Esophagus (tissue), 2 donors: ENCODE data around the gene ARHGAP24. TPM values are rescaled to one million over a fixed set of nuclear protein-coding genes. Genes with fewer than 3 reads are reported as not detected.

Experiments
- H3K27ac ChIP-seq, 2 donors: one replicate each; pipeline ENCODE4 v1.5.1; 2013; ENCODE audit warnings: low read depth in 2 of 2, mild to moderate bottlenecking in 2 of 2, inconsistent platforms in 1 of 2, low read length in 1 of 2, moderate library complexity in 1 of 2
- H3K27me3 ChIP-seq, 2 donors: one replicate each; pipeline ENCODE4 v1.6.1; 2013; ENCODE audit warnings: low read length in 2 of 2, control low read depth in 1 of 2, mild to moderate bottlenecking in 1 of 2; ENCODE audit not compliant: insufficient read depth in 2 of 2, control insufficient read depth in 1 of 2
- H3K36me3 ChIP-seq, 2 donors: one replicate each; pipeline ENCODE4 v1.6.1; 2013; ENCODE audit warnings: low read length in 1 of 2; ENCODE audit not compliant: control insufficient read depth in 2 of 2, insufficient read depth in 2 of 2
- H3K4me1 ChIP-seq, 2 donors: one replicate each; pipeline ENCODE4 v1.6.1; 2013; ENCODE audit warnings: low read length in 1 of 2; ENCODE audit not compliant: control insufficient read depth in 2 of 2, insufficient read depth in 2 of 2
- H3K4me3 ChIP-seq, 2 donors: one replicate each; pipeline ENCODE4 v1.5.1; 2013; ENCODE audit warnings: low read length in 2 of 2, mild to moderate bottlenecking in 2 of 2, low read depth in 1 of 2, moderate library complexity in 1 of 2
- H3K9me3 ChIP-seq, 2 donors: one replicate each; pipeline ENCODE4 v1.6.1; 2013; ENCODE audit warnings: mild to moderate bottlenecking in 2 of 2, low read depth in 1 of 2, low read length in 1 of 2, moderate library complexity in 1 of 2; ENCODE audit not compliant: control insufficient read depth in 2 of 2, insufficient read depth in 1 of 2
- WGBS, 2 donors: extraction: QIAGEN DNeasy Blood & Tissue Kit; methylation state at CpG; one replicate each; pipeline ENCODE4 v1.1.7; 2013; 5-methylcytosine and 5-hydroxymethylcytosine counted together
- polyA plus RNA-seq, 2 donors: library from polyadenylated mRNA; stranded (reverse); fragments of 200-250 nt; gene quantifications; one replicate each; pipeline ENCODE4 v1.2.3, GENCODE V29; 2013
- donor health status: healthy with polysubstance abuse.
- donor health status: Bipolar disorder and iron deficiency.

ARHGAP24 gene
- polyA plus RNA-seq, 2 donors: 2.0 to 2.8 TPM

DNA sequence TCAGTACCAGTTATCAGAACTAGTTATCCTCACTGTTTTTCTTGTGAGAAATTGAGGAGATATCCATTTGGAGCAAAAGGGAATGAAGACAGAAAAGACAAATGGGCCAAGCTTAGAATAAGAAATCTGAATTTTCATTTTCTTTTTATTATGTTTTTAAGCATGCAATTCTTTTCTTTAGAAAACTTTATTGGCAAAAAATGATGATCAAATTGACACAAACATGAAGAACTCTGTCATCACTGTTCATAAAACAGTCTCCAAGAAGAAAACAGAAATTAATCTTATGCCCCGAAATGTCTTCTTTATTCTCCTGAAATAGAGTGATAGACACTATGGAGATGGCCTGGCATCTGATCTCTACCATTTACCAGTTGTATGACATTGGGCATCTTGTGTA lies 139.0 kb downstream of the ARHGAP24 start:
- no peaks in the 10 kb centered on the region for H3K9me3 ChIP-seq
- H3K4me1 ChIP-seq: no peaks in the 10 kb centered on the region
- H3K4me3 ChIP-seq: no peak overlapping the region
- no peak overlapping the region for H3K27ac ChIP-seq
- WGBS, 2 donors: 88 to 94% methylated on average over 1 of the region's 1 CpG
- H3K27me3 ChIP-seq: no peaks in the 10 kb centered on the region
- H3K36me3 ChIP-seq: no peaks in the 10 kb centered on the region

GRCh38 chr4:85615952-85616351 lies 141.0 kb downstream of the ARHGAP24 start:
- Histone ChIP-seq H3K27ac (no peak overlapping the region), H3K36me3 (no peaks in the 10 kb centered on the region), H3K4me3 (no peak overlapping the region), H3K4me1 (no peaks in the 10 kb centered on the region), H3K27me3 (no peaks in the 10 kb centered on the region), H3K9me3 (no peaks in the 10 kb centered on the region)
- WGBS, 2 donors: 63 to 65% methylated on average over 2 of the region's 2 CpGs

DNA sequence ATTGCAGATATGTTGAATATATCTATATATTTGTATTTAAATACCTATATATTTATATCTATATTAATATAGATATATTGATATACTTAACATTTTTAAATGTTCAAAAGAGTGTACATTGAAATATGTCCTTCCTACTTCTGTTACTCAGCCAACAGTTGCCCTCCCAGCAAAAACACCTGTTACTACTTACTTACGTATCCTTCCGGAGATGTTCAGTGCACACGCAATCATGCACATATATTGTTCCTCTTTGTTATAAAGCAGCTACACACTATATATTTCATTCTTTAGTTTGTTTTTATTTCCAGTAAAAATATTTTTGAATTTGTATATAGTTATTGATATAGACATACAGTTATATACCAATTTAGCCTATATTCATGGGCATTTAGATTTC lies 142.3 kb downstream of the ARHGAP24 start:
- WGBS, 2 donors: 94 to 98% methylated on average over 3 of the region's 3 CpGs
- Histone ChIP-seq H3K36me3 (no peaks in the 10 kb centered on the region), H3K27me3 (no peaks in the 10 kb centered on the region), H3K4me1 (no peaks in the 10 kb centered on the region), H3K27ac (no peak overlapping the region), H3K4me3 (no peak overlapping the region), H3K9me3 (no peaks in the 10 kb centered on the region)

DNA sequence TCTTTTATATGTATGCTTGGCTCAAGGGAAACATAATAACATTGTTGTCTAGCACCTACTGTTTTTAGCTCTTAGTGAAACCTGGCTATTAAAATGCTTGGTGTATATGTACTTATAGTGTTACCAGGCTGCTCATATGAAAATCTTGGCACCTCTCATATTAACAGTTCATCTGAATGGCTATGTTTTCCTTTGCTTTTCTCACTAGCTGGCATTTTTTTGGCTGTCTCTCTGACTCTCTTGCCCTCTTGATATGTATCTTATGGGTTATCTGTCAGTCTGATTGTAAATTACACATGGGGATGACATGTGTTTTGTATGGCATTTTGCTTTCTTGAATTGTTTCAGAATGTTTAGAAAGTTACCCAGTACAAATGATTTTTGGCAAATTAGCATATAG lies 158.0 kb downstream of the ARHGAP24 start:
- no peaks in the 10 kb centered on the region for H3K4me1 ChIP-seq
- no peak overlapping the region for H3K4me3 ChIP-seq
- no peaks in the 10 kb centered on the region for H3K36me3 ChIP-seq
- peaks cover 0 to under 1% of the 10 kb centered on the region in 2 donors for H3K9me3 ChIP-seq
- no peaks in the 10 kb centered on the region for H3K27me3 ChIP-seq
- H3K27ac ChIP-seq: no peak overlapping the region

DNA sequence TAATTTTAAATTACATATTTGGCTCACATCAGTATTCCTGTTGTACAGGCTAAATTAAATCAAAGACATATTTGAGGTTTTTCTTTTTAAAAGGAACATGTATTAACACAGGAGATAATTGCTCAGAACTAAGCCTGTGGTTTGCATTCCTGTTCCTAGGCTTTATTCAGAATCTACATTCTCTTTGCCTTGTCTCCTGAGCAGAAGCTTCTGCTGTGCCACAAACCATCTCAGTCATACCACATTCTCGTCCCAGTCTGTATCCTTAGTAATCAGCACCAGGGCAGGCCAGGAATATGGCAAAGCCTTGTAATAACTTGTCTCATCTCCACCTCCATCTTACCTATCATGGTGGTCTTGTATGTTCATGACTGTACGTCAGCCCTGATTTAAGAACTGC lies 162.8 kb downstream of the ARHGAP24 start:
- Histone ChIP-seq H3K27ac (no peak overlapping the region), H3K9me3 (no peaks in the 10 kb centered on the region), H3K36me3 (no peaks in the 10 kb centered on the region), H3K4me1 (no peaks in the 10 kb centered on the region), H3K27me3 (no peaks in the 10 kb centered on the region), H3K4me3 (no peak overlapping the region)
- 69 to 76% methylated on average over 2 of the region's 2 CpGs for WGBS, 2 donors

DNA sequence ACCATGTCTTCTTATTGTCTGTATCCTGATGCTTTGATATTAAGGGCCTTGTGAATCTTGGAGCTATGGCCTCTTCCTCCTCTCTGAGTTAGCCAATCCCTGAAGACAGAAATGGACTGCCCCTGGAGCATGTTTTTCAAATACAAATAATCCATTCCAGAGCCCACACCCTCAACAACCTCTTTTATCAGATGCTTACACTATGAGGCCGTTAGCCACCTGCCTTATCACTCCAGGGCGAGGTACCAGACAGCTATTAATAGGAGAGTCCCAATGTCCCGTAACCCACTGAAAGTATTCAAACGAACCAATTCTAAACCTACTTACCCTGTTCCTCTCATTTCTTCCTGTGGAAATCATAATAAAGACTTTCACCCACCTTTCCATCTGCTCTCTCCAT lies 165.0 kb downstream of the ARHGAP24 start:
- no peak overlapping the region for H3K4me3 ChIP-seq
- H3K27me3 ChIP-seq: no peaks in the 10 kb centered on the region
- H3K27ac ChIP-seq: no peak overlapping the region
- H3K9me3 ChIP-seq: no peaks in the 10 kb centered on the region
- no peaks in the 10 kb centered on the region for H3K4me1 ChIP-seq
- 74 to 85% methylated on average over 4 of the region's 4 CpGs for WGBS, 2 donors
- H3K36me3 ChIP-seq: no peaks in the 10 kb centered on the region

- 79 to 85% methylated on average over 7 of the region's 7 CpGs for WGBS, 2 donors
- Histone ChIP-seq H3K4me3 (no peak overlapping the region), H3K27ac (no peak overlapping the region)
Measured at GRCh38 chr4:85642356-85643100, 167.6 kb downstream of the ARHGAP24 start.

DNA sequence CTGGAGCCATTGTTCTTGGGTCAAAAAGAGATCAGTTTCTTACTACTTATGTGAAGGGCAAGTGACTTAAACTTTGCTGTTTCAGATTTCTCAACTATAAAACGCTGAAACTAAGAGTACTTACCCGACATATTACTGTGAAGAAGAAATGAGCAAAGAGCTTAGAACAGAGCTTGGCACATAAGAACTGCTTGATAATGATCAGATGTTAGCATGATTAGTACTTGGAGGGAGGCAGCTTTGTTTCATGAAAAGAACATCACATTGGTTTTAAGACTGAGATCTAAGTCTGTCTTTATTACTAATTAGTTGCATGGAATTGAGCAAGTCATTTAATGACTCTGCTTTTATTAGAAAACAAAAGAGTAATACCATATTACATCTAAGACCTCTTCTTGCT lies 169.1 kb downstream of the ARHGAP24 start:
- Histone ChIP-seq H3K4me1 (no peaks in the 10 kb centered on the region), H3K36me3 (no peaks in the 10 kb centered on the region), H3K27me3 (no peaks in the 10 kb centered on the region), H3K9me3 (no peaks in the 10 kb centered on the region), H3K4me3 (no peak overlapping the region), H3K27ac (no peak overlapping the region)
- 73 to 75% methylated on average over 2 of the region's 2 CpGs for WGBS, 2 donors

More at GRCh38 chr4:85642356-85643100, 167.6 kb downstream of the ARHGAP24 start:
- Histone ChIP-seq H3K4me1 (no peaks in the 10 kb centered on the region), H3K27me3 (no peaks in the 10 kb centered on the region), H3K9me3 (no peaks in the 10 kb centered on the region), H3K36me3 (no peaks in the 10 kb centered on the region)

DNA sequence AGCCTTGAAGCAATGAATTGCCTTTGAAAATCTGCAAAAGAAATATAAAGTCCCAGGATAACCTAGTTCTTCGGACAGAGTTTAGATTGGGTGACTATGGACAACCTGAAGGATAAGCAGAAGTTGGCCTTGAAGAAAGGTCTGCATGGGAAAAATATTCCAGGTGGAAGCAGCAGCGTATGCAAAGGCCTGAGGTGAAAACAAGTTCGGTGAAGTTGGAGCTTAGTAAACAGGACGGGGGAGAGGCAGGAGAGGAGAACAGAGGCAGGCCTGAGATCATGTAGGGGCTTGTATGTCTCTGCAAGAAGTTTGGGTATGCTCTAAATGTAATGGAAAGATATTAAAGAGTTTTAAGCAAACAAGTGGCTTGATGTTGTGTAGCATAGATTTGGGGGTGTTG lies 176.0 kb downstream of the ARHGAP24 start:
- Histone ChIP-seq H3K27ac (no peak overlapping the region), H3K9me3 (no peaks in the 10 kb centered on the region), H3K4me1 (no peaks in the 10 kb centered on the region), H3K36me3 (no peaks in the 10 kb centered on the region), H3K4me3 (no peak overlapping the region), H3K27me3 (no peaks in the 10 kb centered on the region)
- 50 to 61% methylated on average over 4 of the region's 4 CpGs for WGBS, 2 donors

- Histone ChIP-seq H3K9me3 (no peaks in the 10 kb centered on the region), H3K4me1 (no peaks in the 10 kb centered on the region), H3K4me3 (no peak overlapping the region), H3K27ac (no peak overlapping the region), H3K27me3 (no peaks in the 10 kb centered on the region), H3K36me3 (no peaks in the 10 kb centered on the region)
- 81 to 83% methylated on average over 2 of the region's 2 CpGs for WGBS, 2 donors
Measured at GRCh38 chr4:85656759-85657505, 182.0 kb downstream of the ARHGAP24 start.
